H9 (cell line): ENCODE results near the gene ITGA11. TPM values are rescaled to one million over a fixed set of nuclear protein-coding genes. Genes with fewer than 3 reads are reported as not detected.

Source experiments
- DNase-seq: peaks from one replicate; pipeline ENCODE4 v3.0.0-alpha.2; 2017
- H2AFZ ChIP-seq: one replicate; pipeline ENCODE4 v1.6.1; 2013; ENCODE audit warnings: mild to moderate bottlenecking, low read length, control low read depth, moderate library complexity
- H2AK5ac ChIP-seq: 2 replicates; pipeline ENCODE4 v1.6.1; 2013; ENCODE audit warnings: low read length, control low read depth, mixed read lengths; ENCODE audit not compliant: insufficient read length
- H2BK120ac ChIP-seq: one replicate; pipeline ENCODE4 v1.6.1; 2013; ENCODE audit warnings: low read depth, mild to moderate bottlenecking, low read length, control low read depth, inconsistent platforms; ENCODE audit not compliant: poor library complexity, severe bottlenecking
- H2BK12ac ChIP-seq: 2 replicates; pipeline ENCODE4 v1.6.1; 2013; ENCODE audit warnings: low read length, control low read depth, mixed read lengths, low read depth; ENCODE audit not compliant: insufficient read length
- H2BK15ac ChIP-seq: 2 replicates; pipeline ENCODE4 v1.6.1; 2013; ENCODE audit warnings: low read depth, low read length, control low read depth
- H2BK20ac ChIP-seq: one replicate; pipeline ENCODE4 v1.6.1; 2013; ENCODE audit warnings: low read depth, mild to moderate bottlenecking, low read length, control low read depth, inconsistent platforms; ENCODE audit not compliant: poor library complexity, severe bottlenecking
- H2BK5ac ChIP-seq: 2 replicates; pipeline ENCODE4 v1.6.1; 2013; ENCODE audit warnings: low read length, control low read depth, mixed read lengths; ENCODE audit not compliant: insufficient read length
- H3K14ac ChIP-seq: 2 replicates; pipeline ENCODE4 v1.6.1; 2013; ENCODE audit warnings: low read length, control low read depth; ENCODE audit not compliant: insufficient read depth
- H3K18ac ChIP-seq: 2 replicates; pipeline ENCODE4 v1.6.1; 2013; ENCODE audit warnings: low read depth, mild to moderate bottlenecking, mixed read lengths, low read length, control low read depth; ENCODE audit not compliant: insufficient read length
- H3K23ac ChIP-seq: 2 replicates; pipeline ENCODE4 v1.6.1; 2013; ENCODE audit warnings: low read length, control low read depth, mixed read lengths, low read depth; ENCODE audit not compliant: insufficient read length
- H3K23me2 ChIP-seq: 2 replicates; pipeline ENCODE4 v1.6.1; 2013; ENCODE audit warnings: low read depth, mild to moderate bottlenecking, mixed read lengths, low read length, control low read depth; ENCODE audit not compliant: insufficient read length, poor library complexity, severe bottlenecking
- H3K27ac ChIP-seq: 2 replicates; pipeline ENCODE4 v1.5.1; 2013; ENCODE audit warnings: low read length, control low read depth, mixed read lengths, low read depth; ENCODE audit not compliant: insufficient read length
- H3K27me3 ChIP-seq: 2 replicates; pipeline ENCODE4 v1.6.1; 2013; ENCODE audit warnings: low read length, control low read depth, inconsistent platforms; ENCODE audit not compliant: insufficient read depth
- H3K4ac ChIP-seq: 2 replicates; pipeline ENCODE4 v1.6.1; 2013; ENCODE audit warnings: low read depth, mild to moderate bottlenecking, control low read depth, inconsistent platforms, low read length, moderate library complexity
- H3K4me1 ChIP-seq: 2 replicates; pipeline ENCODE4 v1.6.1; 2013; ENCODE audit warnings: low read length, control low read depth, inconsistent platforms; ENCODE audit not compliant: insufficient read depth
- H3K4me2 ChIP-seq: 2 replicates; pipeline ENCODE4 v1.6.1; 2013; ENCODE audit warnings: low read length, control low read depth, mixed read lengths; ENCODE audit not compliant: insufficient read length, insufficient read depth
- H3K56ac ChIP-seq: 2 replicates; pipeline ENCODE4 v1.6.1; 2013; ENCODE audit warnings: low read depth, mild to moderate bottlenecking, mixed read lengths, low read length, control low read depth; ENCODE audit not compliant: insufficient read length
- H3K79me1 ChIP-seq: 2 replicates; pipeline ENCODE4 v1.6.1; 2013; ENCODE audit warnings: low read depth, mild to moderate bottlenecking, moderate library complexity, low read length, control low read depth, inconsistent platforms; ENCODE audit not compliant: insufficient read depth, poor library complexity, severe bottlenecking
- H3K79me2 ChIP-seq: 2 replicates; pipeline ENCODE4 v1.6.1; 2013; ENCODE audit warnings: low read length, control low read depth, inconsistent platforms; ENCODE audit not compliant: insufficient read depth
- H3K9ac ChIP-seq: 2 replicates; pipeline ENCODE4 v1.6.1; 2013; ENCODE audit warnings: low read length, control low read depth, mixed read lengths; ENCODE audit not compliant: insufficient read length; ENCODE audit errors: extremely low read depth
- H3K9me3 ChIP-seq: one replicate; pipeline ENCODE4 v1.6.1; 2013; ENCODE audit warnings: low read depth, low read length, inconsistent platforms; ENCODE audit not compliant: control insufficient read depth
- H3T11ph ChIP-seq: one replicate; pipeline ENCODE4 v1.6.1; 2013; ENCODE audit warnings: mild to moderate bottlenecking, low read length, control low read depth, inconsistent platforms
- H4K20me1 ChIP-seq: one replicate; pipeline ENCODE4 v1.6.1; 2013; ENCODE audit not compliant: control insufficient read depth, insufficient read length, insufficient read depth
- H4K5ac ChIP-seq: 2 replicates; pipeline ENCODE4 v1.6.1; 2013; ENCODE audit warnings: low read depth, mild to moderate bottlenecking, mixed read lengths, low read length, control low read depth; ENCODE audit not compliant: insufficient read length
- H4K8ac ChIP-seq: replicated peaks from 2 replicates; pipeline ENCODE4 v1.6.1; 2013; ENCODE audit warnings: low read length, control low read depth, mixed read lengths, low read depth; ENCODE audit not compliant: insufficient read length
- H4K91ac ChIP-seq: 2 replicates; pipeline ENCODE4 v1.6.1; 2013; ENCODE audit warnings: low read depth, mild to moderate bottlenecking, moderate library complexity, mixed read lengths, low read length, control low read depth; ENCODE audit not compliant: insufficient read length
- H3K27ac Mint-ChIP-seq, 3 experiments: 2 replicates in 2 of 3; 3 replicates in 1 of 3; pipeline ENCODE4 v1.8.0; 2020 to 2021; ENCODE audit warnings: mixed read lengths in 3 of 3, mild to moderate bottlenecking in 1 of 3, moderate library complexity in 1 of 3
- H3K27me3 Mint-ChIP-seq: 2 replicates; pipeline ENCODE4 v1.8.0; 2021; ENCODE audit warnings: low read depth, mild to moderate bottlenecking, moderate library complexity, mixed read lengths
- H3K36me3 Mint-ChIP-seq, 3 experiments: 2 replicates in 2 of 3; 3 replicates in 1 of 3; pipeline ENCODE4 v1.8.0; 2020 to 2021; ENCODE audit warnings: low read depth in 3 of 3, mixed read lengths in 3 of 3; ENCODE audit not compliant: insufficient read depth in 1 of 3
- H3K4me1 Mint-ChIP-seq, 2 experiments: 2 replicates each; pipeline ENCODE4 v1.8.0; 2020; ENCODE audit warnings: mixed read lengths in 2 of 2
- H3K4me3 Mint-ChIP-seq, 2 experiments: 2 replicates in 1 of 2; 3 replicates in 1 of 2; pipeline ENCODE4 v1.8.0; 2020 to 2021; ENCODE audit warnings: mild to moderate bottlenecking in 2 of 2, mixed read lengths in 2 of 2, moderate library complexity in 1 of 2
- H3K9me3 Mint-ChIP-seq, 2 experiments: 2 replicates in 1 of 2; 3 replicates in 1 of 2; pipeline ENCODE4 v1.8.0; 2020; ENCODE audit warnings: mild to moderate bottlenecking in 2 of 2, mixed read lengths in 2 of 2, moderate library complexity in 1 of 2
- WGBS: extraction: QIAGEN DNeasy Blood & Tissue Kit; methylation state at CpG from one replicate; pipeline ENCODE4 v1.1.7; 2013; ENCODE audit warnings: missing lambda C conversion rate, low lambda C conversion rate, mixed read lengths; ENCODE audit not compliant: insufficient read length; ENCODE audit errors: extremely low coverage; 5-methylcytosine and 5-hydroxymethylcytosine counted together
- total RNA-seq: library from RNA; stranded (reverse); gene quantifications from 2 replicates; pipeline ENCODE4 v1.2.1, GENCODE V29; 2021
- TF ChIP-seq, protein P1 (sequence below): fragments of 200-600 bp; sonication (generic); conservative IDR thresholded peaks from 3 replicates; pipeline ENCODE4 v1.8.0; 2021; ENCODE audit warnings: antibody characterized with exemption, mild to moderate bottlenecking

The ITGA11 gene
- total RNA-seq, 1 experiment from 2014 or later, result 0.07 TPM

DNA sequence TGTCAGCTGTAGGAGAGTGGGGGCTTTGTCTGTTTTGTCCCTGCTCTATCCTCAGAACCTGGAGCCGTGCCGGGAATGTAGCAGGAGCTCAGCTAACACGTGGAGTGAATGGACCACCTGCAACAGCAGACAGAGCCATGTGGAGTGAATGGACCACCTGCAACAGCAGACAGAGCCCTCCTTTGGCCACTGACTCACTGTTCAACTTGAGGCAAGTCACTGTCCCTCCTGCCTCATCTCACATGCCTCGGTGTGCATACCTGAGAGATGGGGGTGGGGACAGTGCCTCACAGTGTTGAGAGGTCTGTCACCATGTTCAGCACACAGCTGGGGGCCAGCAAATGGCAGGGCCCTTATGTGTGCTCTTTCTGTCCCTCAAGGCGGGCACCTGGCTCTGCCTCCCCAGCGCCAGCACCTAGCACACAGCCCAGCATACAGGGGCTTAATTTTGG is 126.5 kb downstream of the ITGA11 start:
- Histone ChIP-seq H3K9me3 (no peaks in the 10 kb centered on the region), H3K23me2 (no peaks in the 10 kb centered on the region), H4K20me1 (no peaks in the 10 kb centered on the region), H3K79me2 (no peaks in the 10 kb centered on the region), H3K23ac (no peak overlapping the region), H2BK12ac (no peak overlapping the region), H3K14ac (no peak overlapping the region; the same call in 1 of the 2 replicates), H3K56ac (no peak overlapping the region), H3T11ph (no peak overlapping the region), H4K5ac (no peak overlapping the region), H2BK120ac (no peak overlapping the region), H3K9ac (no peak overlapping the region), H3K79me1 (no peaks in the 10 kb centered on the region), H4K8ac (no peak overlapping the region), H3K27ac (no peak overlapping the region), H2BK20ac (no peak overlapping the region), H3K27me3 (no peaks in the 10 kb centered on the region), H3K18ac (no peak overlapping the region), H3K4ac (no peak overlapping the region), H2AK5ac (no peak overlapping the region), H3K4me1 (no peaks in the 10 kb centered on the region; the same call in 1 of the 2 replicates), H2AFZ (no peak overlapping the region), H4K91ac (no peak overlapping the region), H2BK5ac (no peak overlapping the region), H2BK15ac (no peak overlapping the region), H3K4me2 (no peak overlapping the region)
- H3K4me3 Mint-ChIP-seq, result peak overlapping the region in 1 of 2 experiments; percentile 25; a peak in 2 of 5 replicates
- H3K27me3 Mint-ChIP-seq, result peaks cover 2% of the 10 kb centered on the region; the same call in 1 of the 2 replicates
- DNase-seq, result peak; percentile 43
- H3K4me1 Mint-ChIP-seq, result peaks cover 39 to 45% of the 10 kb centered on the region in 2 experiments
- TF ChIP-seq, protein P1, sequence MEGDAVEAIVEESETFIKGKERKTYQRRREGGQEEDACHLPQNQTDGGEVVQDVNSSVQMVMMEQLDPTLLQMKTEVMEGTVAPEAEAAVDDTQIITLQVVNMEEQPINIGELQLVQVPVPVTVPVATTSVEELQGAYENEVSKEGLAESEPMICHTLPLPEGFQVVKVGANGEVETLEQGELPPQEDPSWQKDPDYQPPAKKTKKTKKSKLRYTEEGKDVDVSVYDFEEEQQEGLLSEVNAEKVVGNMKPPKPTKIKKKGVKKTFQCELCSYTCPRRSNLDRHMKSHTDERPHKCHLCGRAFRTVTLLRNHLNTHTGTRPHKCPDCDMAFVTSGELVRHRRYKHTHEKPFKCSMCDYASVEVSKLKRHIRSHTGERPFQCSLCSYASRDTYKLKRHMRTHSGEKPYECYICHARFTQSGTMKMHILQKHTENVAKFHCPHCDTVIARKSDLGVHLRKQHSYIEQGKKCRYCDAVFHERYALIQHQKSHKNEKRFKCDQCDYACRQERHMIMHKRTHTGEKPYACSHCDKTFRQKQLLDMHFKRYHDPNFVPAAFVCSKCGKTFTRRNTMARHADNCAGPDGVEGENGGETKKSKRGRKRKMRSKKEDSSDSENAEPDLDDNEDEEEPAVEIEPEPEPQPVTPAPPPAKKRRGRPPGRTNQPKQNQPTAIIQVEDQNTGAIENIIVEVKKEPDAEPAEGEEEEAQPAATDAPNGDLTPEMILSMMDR, result no peak
- H3K36me3 Mint-ChIP-seq, result no peaks in the 10 kb centered on the region
- H3K27ac Mint-ChIP-seq, result peak overlapping the region in 2 of 3 experiments; percentile 59 to 84; a peak in 3 of 7 replicates
- no CpG with 5 or more reads among the region's 6 CpGs for WGBS
- no peaks in the 10 kb centered on the region for H3K9me3 Mint-ChIP-seq
